Breast epithelium (tissue), 4 donors: ENCODE data around the gene CACNB2. TPM values are rescaled to one million over a fixed set of nuclear protein-coding genes. Genes with fewer than 3 reads are reported as not detected.
"Not testable (repeated sequence)": the region's sequence is repeated elsewhere in the genome, so short reads cannot be mapped to it uniquely, and the experiment has no call there.

ENCODE experiments used
- DNase-seq, 2 donors: peaks; one replicate each; pipeline ENCODE4 v3.0.0-alpha.2; 2019; ENCODE audit warnings: low spot score in 2 of 2
- H3K27ac ChIP-seq, 2 donors: fragments of 200-600 bp; sonication (generic) in 1 of 2; one replicate each; pipeline ENCODE4 v1.5.1; 2016 to 2019; ENCODE audit warnings: mild to moderate bottlenecking in 1 of 2
- H3K27me3 ChIP-seq, 2 donors: fragments of 200-600 bp; sonication (generic) in 1 of 2; one replicate each; pipeline versions ENCODE4 v1.5.1 to v1.6.0; 2017 to 2019; ENCODE audit warnings: control low read depth in 1 of 2, mild to moderate bottlenecking in 1 of 2
- H3K36me3 ChIP-seq: fragments of 200-600 bp; one replicate; pipeline ENCODE4 v1.5.1; 2019
- H3K4me1 ChIP-seq, 2 donors: fragments of 200-600 bp; sonication (generic); one replicate each; pipeline ENCODE4 v1.5.1; 2016 to 2019; ENCODE audit warnings: control low read depth in 1 of 2
- H3K4me3 ChIP-seq, 3 donors: fragments of 200-600 bp; sonication (generic); 1 replicate in 2 of 3; 2 replicates in 1 of 3; pipeline ENCODE4 v1.5.1; 2016 to 2019; ENCODE audit warnings: mild to moderate bottlenecking in 3 of 3, moderate library complexity in 2 of 3
- H3K9me3 ChIP-seq, 2 donors: fragments of 200-600 bp; sonication (generic) in 1 of 2; one replicate each; pipeline ENCODE4 v1.5.1; 2016 to 2019; ENCODE audit warnings: control low read depth in 1 of 2
- CTCF ChIP-seq, 3 donors: fragments of 450-650 bp; IDR thresholded peaks; one replicate each; pipeline ENCODE4 v1.5.1; 2016 to 2017; ENCODE audit warnings: antibody characterized with exemption in 3 of 3, mild to moderate bottlenecking in 3 of 3, moderate library complexity in 3 of 3
- POLR2A ChIP-seq: fragments of 450-650 bp; IDR thresholded peaks from one replicate; pipeline ENCODE4 v1.6.1; 2016; ENCODE audit warnings: antibody characterized with exemption, mild to moderate bottlenecking, moderate library complexity
- POLR2AphosphoS5 ChIP-seq, 3 donors: sonication (generic); formaldehyde crosslinking; IDR thresholded peaks; one replicate each; pipeline ENCODE4 v1.6.1; 2017; ENCODE audit warnings: antibody characterized with exemption in 3 of 3
- intact Hi-C: fragments of 100-400 bp; cut with DNase I; formaldehyde crosslinking; loops from one replicate; pipeline ENCODE4 v1.15.1; 2023; ENCODE audit warnings: low total_unique reads
- total RNA-seq, 3 donors: library from RNA; depleted of rRNA; stranded (reverse); fragments of >200 nt; gene quantifications; one replicate each; pipeline ENCODE4 v1.1.0, GENCODE V29; 2016

Gene CACNB2
- total RNA-seq, 3 donors from 2014 or later = 0.48 to 8.9 (median 7.5) TPM

- Histone ChIP-seq H3K27me3 (no peaks in the 10 kb centered on the region), H3K9me3 (no peaks in the 10 kb centered on the region), H3K36me3 (no peaks in the 10 kb centered on the region), H3K27ac (no peak overlapping the region), H3K4me1 (no peaks in the 10 kb centered on the region), H3K4me3 (no peak overlapping the region)
- intact Hi-C loops = no loop called here
- no peak for TF ChIP-seq POLR2AphosphoS5 (IDR thresholded peaks at IDR 0.05)
- no peak for TF ChIP-seq CTCF (IDR thresholded peaks at IDR 0.05)
- TF ChIP-seq POLR2A = no peak
- DNase-seq = no peak
Measured at GRCh38 chr10:18155321-18155720, 15.1 kb downstream of the CACNB2 start.

- H3K9me3 ChIP-seq, intact Hi-C loops, H3K4me1 ChIP-seq, H3K4me3 ChIP-seq, H3K27ac ChIP-seq, H3K27me3 ChIP-seq, H3K36me3 ChIP-seq, DNase-seq: not testable (repeated sequence)
Measured at GRCh38 chr10:18156797-18157196, 16.6 kb downstream of the CACNB2 start.

- no peaks in the 10 kb centered on the region for H3K36me3 ChIP-seq
- no peak for DNase-seq
- no peaks in the 10 kb centered on the region for H3K9me3 ChIP-seq
- no peak overlapping the region for H3K4me3 ChIP-seq
- TF ChIP-seq POLR2AphosphoS5 (IDR thresholded peaks at IDR 0.05) = no peak
- no peaks in the 10 kb centered on the region for H3K4me1 ChIP-seq
- no peak overlapping the region for H3K27ac ChIP-seq
- intact Hi-C loops = no loop called here
- no peaks in the 10 kb centered on the region for H3K27me3 ChIP-seq
Measured at GRCh38 chr10:18157881-18158280, 17.7 kb downstream of the CACNB2 start.

- H3K27me3 ChIP-seq = no peaks in the 10 kb centered on the region
- H3K27ac ChIP-seq = no peak overlapping the region
- H3K4me1 ChIP-seq = no peaks in the 10 kb centered on the region
- intact Hi-C loops = no loop called here
- DNase-seq = no peak
- H3K36me3 ChIP-seq = no peaks in the 10 kb centered on the region
- H3K4me3 ChIP-seq = no peak overlapping the region
- no peaks in the 10 kb centered on the region for H3K9me3 ChIP-seq
- TF ChIP-seq POLR2A (no peak), POLR2AphosphoS5 (IDR thresholded peaks at IDR 0.05) (no peak), CTCF (IDR thresholded peaks at IDR 0.05) (no peak)
Measured at GRCh38 chr10:18158773-18159265, 18.6 kb downstream of the CACNB2 start.

- no peaks in the 10 kb centered on the region for H3K9me3 ChIP-seq
- H3K27me3 ChIP-seq = no peaks in the 10 kb centered on the region
- no peak overlapping the region for H3K27ac ChIP-seq
- peak overlapping the region in 1 of 3 donors; percentile 4 for H3K4me3 ChIP-seq
- H3K36me3 ChIP-seq = no peaks in the 10 kb centered on the region
- TF ChIP-seq CTCF (IDR thresholded peaks at IDR 0.05) (no peak), POLR2AphosphoS5 (IDR thresholded peaks at IDR 0.05) (no peak), POLR2A (no peak)
- H3K4me1 ChIP-seq = no peaks in the 10 kb centered on the region
- no peak for DNase-seq
- intact Hi-C loops = no loop called here
Measured at GRCh38 chr10:18159557-18159956, 19.3 kb downstream of the CACNB2 start.

- TF ChIP-seq CTCF (IDR thresholded peaks at IDR 0.05) (no peak), POLR2AphosphoS5 (IDR thresholded peaks at IDR 0.05) (no peak), POLR2A (no peak)
- Histone ChIP-seq H3K4me1 (no peaks in the 10 kb centered on the region), H3K36me3 (no peaks in the 10 kb centered on the region), H3K27ac (no peak overlapping the region), H3K9me3 (no peaks in the 10 kb centered on the region), H3K4me3 (no peak overlapping the region), H3K27me3 (no peaks in the 10 kb centered on the region)
- no peak for DNase-seq
- intact Hi-C loops = no loop called here
Measured at GRCh38 chr10:18162021-18162627, 21.9 kb downstream of the CACNB2 start.
